ENCODE data around the gene DNAH1.

The DNAH1 gene

GRCh38 chr3:52358362-52358940 is 42.3 kb downstream of the DNAH1 start:
- no peak for DNase-seq (ENCODE audit: low spot score)

GRCh38 chr3:52359116-52359855 is 43.2 kb downstream of the DNAH1 start:
- DNase-seq (ENCODE audit: low spot score): no peak

GRCh38 chr3:52361011-52361410 is 44.9 kb downstream of the DNAH1 start:
- DNase-seq (ENCODE audit: low spot score): no peak

GRCh38 chr3:52361454-52361853 is 45.3 kb downstream of the DNAH1 start:
- no peak for DNase-seq (ENCODE audit: low spot score)

GRCh38 chr3:52361898-52362297 is 45.8 kb downstream of the DNAH1 start:
- DNase-seq (ENCODE audit: low spot score): no peak

GRCh38 chr3:52364322-52365035 is 48.4 kb downstream of the DNAH1 start:
- no peak for DNase-seq (ENCODE audit: low spot score)

- DNase-seq (ENCODE audit: low spot score): no peak
Observed at GRCh38 chr3:52366527-52366926, 50.4 kb downstream of the DNAH1 start.

- DNase-seq (ENCODE audit: low spot score): no peak
Observed at GRCh38 chr3:52367891-52368880, 52.1 kb downstream of the DNAH1 start.

- no peak for DNase-seq (ENCODE audit: low spot score)
Observed at GRCh38 chr3:52370531-52370930, 54.4 kb downstream of the DNAH1 start.

GRCh38 chr3:52372822-52373504 is 56.8 kb downstream of the DNAH1 start:
- no peak for DNase-seq (ENCODE audit: low spot score)

GRCh38 chr3:52373676-52374075 is 57.6 kb downstream of the DNAH1 start:
- DNase-seq (ENCODE audit: low spot score): no peak

GRCh38 chr3:52374173-52374572 is 58.1 kb downstream of the DNAH1 start:
- no peak for DNase-seq (ENCODE audit: low spot score)

- DNase-seq (ENCODE audit: low spot score): no peak
Observed at GRCh38 chr3:52379610-52380009, 63.5 kb downstream of the DNAH1 start.

GRCh38 chr3:52380023-52380422 is 63.9 kb downstream of the DNAH1 start:
- DNase-seq (ENCODE audit: low spot score): no peak

- DNase-seq (ENCODE audit: low spot score): no peak
Observed at GRCh38 chr3:52381623-52382022, 65.5 kb downstream of the DNAH1 start.

GRCh38 chr3:52383446-52383845 is 67.3 kb downstream of the DNAH1 start:
- DNase-seq (ENCODE audit: low spot score): no peak

- no peak for DNase-seq (ENCODE audit: low spot score)
Observed at GRCh38 chr3:52384019-52384761, 68.1 kb downstream of the DNAH1 start.

- DNase-seq (ENCODE audit: low spot score): no peak
Observed at GRCh38 chr3:52385157-52385556, 69.0 kb downstream of the DNAH1 start.

- no peak for DNase-seq (ENCODE audit: low spot score)
Observed at GRCh38 chr3:52387481-52387880, 71.4 kb downstream of the DNAH1 start.

- no peak for DNase-seq (ENCODE audit: low spot score)
Observed at GRCh38 chr3:52388348-52388821, 72.3 kb downstream of the DNAH1 start.

GRCh38 chr3:52388933-52389332 is 72.8 kb downstream of the DNAH1 start:
- no peak for DNase-seq (ENCODE audit: low spot score)
